ENCODE measurements around the gene MFAP4.

MFAP4 gene

DNA sequence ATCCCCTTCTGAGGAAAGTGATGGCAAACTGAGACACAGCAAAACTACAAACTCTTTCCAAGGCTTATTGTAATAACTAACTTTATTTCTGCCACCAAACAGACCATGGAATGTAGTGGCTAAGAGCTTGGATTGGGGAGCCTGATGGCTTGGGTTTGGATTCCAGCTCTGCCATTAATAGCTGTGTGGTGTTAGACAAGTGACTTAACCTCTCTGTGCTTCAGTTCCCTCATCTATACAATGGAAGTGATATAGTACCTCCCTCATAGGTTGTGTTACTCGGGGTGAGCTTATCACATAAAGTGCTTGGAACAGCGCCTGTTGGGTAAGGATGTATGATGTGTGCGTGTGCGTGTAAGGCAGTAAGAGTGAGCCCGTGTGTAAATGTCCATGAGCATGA, 18.1 kb upstream of the MFAP4 start:
- H3K4me3 ChIP-seq (ENCODE audit: low read depth, low read length): no peak overlapping the region
- in situ Hi-C loops (cut with HindIII; ENCODE audit: low sequenced_read_pairs): no loop called here
- no peak for TF ChIP-seq CTCF (IDR thresholded peaks at IDR 0.05; ENCODE audit: low read depth, low read length, missing control alignments)
- no peak for DNase-seq (ENCODE audit: low read depth)

DNA sequence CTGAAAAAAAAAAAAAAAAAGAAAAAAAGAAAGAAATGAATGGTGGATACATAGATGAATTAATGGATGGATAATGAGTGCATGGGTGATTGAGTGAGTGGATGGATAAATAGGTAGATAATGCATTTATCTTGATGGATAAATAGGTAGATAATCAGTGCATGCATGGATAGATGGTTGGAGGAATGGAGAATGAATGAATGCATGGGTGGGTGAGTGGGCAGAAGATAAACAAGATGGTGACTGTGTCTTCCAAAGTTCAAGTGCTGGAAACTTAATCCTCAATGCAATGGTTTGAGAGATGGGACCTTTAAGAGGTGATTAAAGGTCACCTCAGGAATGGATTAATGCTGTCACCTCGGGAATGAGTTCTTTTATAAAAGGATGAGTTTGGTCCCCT, 17.3 kb upstream of the MFAP4 start:
- DNase-seq (ENCODE audit: low read depth): no peak
- H3K4me3 ChIP-seq (ENCODE audit: low read depth, low read length): no peak overlapping the region
- in situ Hi-C loops (cut with HindIII; ENCODE audit: low sequenced_read_pairs): no loop called here
- no peak for TF ChIP-seq CTCF (IDR thresholded peaks at IDR 0.05; ENCODE audit: low read depth, low read length, missing control alignments)

- DNase-seq (ENCODE audit: low read depth): no peak
- TF ChIP-seq CTCF (IDR thresholded peaks at IDR 0.05; ENCODE audit: low read depth, low read length, missing control alignments): no peak
- in situ Hi-C loops (cut with HindIII; ENCODE audit: low sequenced_read_pairs): no loop called here
- no peak overlapping the region for H3K4me3 ChIP-seq (ENCODE audit: low read depth, low read length)
Observed at GRCh38 chr17:19403021-19403420, 16.0 kb upstream of the MFAP4 start.

DNA sequence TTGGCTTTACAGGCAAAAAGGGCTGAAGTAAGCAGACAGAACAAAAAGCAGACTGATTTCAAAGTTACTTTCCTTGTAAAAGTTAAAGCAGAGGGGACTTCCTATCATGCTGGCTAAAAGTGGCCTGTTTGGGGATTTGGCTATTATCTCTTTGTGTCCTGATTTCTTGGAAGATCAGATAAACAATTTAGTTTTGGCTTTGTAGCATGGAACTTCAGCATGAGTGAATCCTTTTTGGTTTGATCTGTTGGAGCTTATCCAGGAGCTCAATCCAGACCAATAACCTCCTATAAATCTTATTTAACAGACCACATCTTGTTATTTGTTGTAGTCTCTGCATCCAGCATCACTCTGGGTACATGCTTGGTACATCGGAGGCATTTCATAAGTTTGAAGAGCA, 15.2 kb upstream of the MFAP4 start:
- DNase-seq (ENCODE audit: low read depth): no peak
- H3K4me3 ChIP-seq (ENCODE audit: low read depth, low read length): no peak overlapping the region
- in situ Hi-C loops (cut with HindIII; ENCODE audit: low sequenced_read_pairs): no loop called here
- TF ChIP-seq CTCF (IDR thresholded peaks at IDR 0.05; ENCODE audit: low read depth, low read length, missing control alignments): no peak

DNA sequence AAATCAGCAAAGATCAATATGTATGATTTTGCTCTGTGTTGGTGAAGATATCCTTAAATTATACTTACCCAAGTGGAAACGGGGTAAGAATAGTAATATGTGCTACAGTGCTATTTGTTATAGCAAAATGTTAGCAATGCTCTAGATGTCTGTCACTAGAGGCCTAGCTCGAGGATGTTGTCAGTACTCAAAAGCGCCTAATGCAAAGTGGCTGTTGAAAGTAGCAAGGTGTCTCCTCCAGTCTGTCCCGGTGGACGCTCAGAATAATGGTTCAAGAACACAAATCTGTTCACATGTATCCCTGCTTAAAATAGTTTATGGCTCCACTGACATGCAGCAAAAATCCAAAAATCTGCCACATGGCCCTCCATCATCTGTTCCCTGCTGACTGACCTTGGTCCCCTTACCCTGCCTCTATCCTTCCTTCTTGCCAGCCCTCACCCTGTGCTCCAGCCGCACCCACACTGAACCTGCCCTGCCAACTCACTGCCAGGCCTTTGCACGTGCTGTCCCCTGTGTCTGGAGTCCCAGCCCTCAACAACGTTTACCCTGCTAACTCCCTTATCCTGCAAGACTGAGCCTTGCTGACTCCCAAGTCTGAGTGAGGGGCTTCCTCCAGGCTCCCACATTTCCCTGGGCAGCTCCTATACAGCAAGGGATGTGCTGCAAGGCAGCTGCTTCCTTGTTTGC, 14.5 kb upstream of the MFAP4 start:
- in situ Hi-C loops (cut with HindIII; ENCODE audit: low sequenced_read_pairs): no loop called here
- DNase-seq (ENCODE audit: low read depth): no peak
- H3K4me3 ChIP-seq (ENCODE audit: low read depth, low read length): no peak overlapping the region
- no peak for TF ChIP-seq CTCF (IDR thresholded peaks at IDR 0.05; ENCODE audit: low read depth, low read length, missing control alignments)

GRCh38 chr17:19399750-19400450, 12.9 kb upstream of the MFAP4 start:
- in situ Hi-C loops (cut with HindIII; ENCODE audit: low sequenced_read_pairs): no loop called here
- TF ChIP-seq CTCF (IDR thresholded peaks at IDR 0.05; ENCODE audit: low read depth, low read length, missing control alignments): no peak
- no peak for DNase-seq (ENCODE audit: low read depth)
- H3K4me3 ChIP-seq (ENCODE audit: low read depth, low read length): no peak overlapping the region

Data from astrocyte of the cerebellum (primary cell).